Prostate gland (tissue), 2 donors: ENCODE measurements around the gene ARHGEF16.

Experiments used
- POLR2A ChIP-seq: fragments of 450-650 bp; IDR thresholded peaks from one replicate; pipeline ENCODE4 v1.6.1; 2016; ENCODE audit warnings: antibody characterized with exemption, mild to moderate bottlenecking
- POLR2AphosphoS5 ChIP-seq: sonication (generic); formaldehyde crosslinking; IDR thresholded peaks from one replicate; pipeline ENCODE4 v1.6.1; 2017; ENCODE audit warnings: antibody characterized with exemption
- TF ChIP-seq, protein P1 (sequence below), 4 experiments: fragments of 200-600 bp in 2 of 4; fragments of 450-650 bp in 2 of 4; sonication (generic) in 2 of 4; IDR thresholded peaks; 1 replicate in 3 of 4; 2 replicates in 1 of 4; pipeline ENCODE4 v1.5.1; 2016 to 2019; ENCODE audit warnings: antibody characterized with exemption in 4 of 4, mild to moderate bottlenecking in 2 of 4, moderate library complexity in 2 of 4

DNA sequence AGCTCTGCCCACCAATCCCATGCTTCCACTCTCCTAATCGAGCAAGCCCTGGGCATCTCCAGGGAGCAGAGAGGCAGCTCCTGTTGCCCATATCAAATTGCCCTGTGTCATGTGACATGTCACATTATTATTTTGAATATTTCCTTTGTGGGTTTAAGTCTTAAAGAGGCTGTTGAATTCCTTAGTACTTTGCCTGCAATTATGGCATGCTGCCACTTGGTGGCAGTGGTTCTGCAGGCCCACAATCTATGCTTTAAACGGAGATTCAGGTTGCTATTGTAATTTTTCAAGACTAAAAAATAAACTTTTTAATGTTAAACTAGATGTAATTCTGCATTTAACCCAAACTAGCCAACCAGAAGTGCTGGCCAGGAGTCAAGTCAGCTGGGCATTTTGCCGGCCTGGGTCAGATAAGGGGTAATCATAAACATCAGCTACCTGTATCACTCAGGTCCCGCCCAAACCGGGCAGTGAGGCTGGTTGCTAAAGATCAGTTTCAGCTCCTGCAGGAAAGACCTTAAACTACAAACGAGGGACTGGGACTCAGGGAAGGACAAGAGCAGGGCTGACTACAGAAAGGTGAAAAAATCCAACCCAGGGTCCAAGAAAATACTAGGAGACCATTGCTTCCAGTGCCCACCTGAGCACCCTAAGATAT, 37.3 kb upstream of the ARHGEF16 start:
- no peak for TF ChIP-seq POLR2A
- TF ChIP-seq, protein P1, sequence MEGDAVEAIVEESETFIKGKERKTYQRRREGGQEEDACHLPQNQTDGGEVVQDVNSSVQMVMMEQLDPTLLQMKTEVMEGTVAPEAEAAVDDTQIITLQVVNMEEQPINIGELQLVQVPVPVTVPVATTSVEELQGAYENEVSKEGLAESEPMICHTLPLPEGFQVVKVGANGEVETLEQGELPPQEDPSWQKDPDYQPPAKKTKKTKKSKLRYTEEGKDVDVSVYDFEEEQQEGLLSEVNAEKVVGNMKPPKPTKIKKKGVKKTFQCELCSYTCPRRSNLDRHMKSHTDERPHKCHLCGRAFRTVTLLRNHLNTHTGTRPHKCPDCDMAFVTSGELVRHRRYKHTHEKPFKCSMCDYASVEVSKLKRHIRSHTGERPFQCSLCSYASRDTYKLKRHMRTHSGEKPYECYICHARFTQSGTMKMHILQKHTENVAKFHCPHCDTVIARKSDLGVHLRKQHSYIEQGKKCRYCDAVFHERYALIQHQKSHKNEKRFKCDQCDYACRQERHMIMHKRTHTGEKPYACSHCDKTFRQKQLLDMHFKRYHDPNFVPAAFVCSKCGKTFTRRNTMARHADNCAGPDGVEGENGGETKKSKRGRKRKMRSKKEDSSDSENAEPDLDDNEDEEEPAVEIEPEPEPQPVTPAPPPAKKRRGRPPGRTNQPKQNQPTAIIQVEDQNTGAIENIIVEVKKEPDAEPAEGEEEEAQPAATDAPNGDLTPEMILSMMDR (IDR thresholded peaks at IDR 0.05) = peak in 1 of 4 experiments; percentile 10
- TF ChIP-seq POLR2AphosphoS5 = no peak
